Measurements from ENCODE around the gene G6PC2. TPM values are rescaled to one million over a fixed set of nuclear protein-coding genes. Genes with fewer than 3 reads are reported as not detected.
A peak's percentile ranks its signal among the peaks of the same experiment; 100 is the strongest.

Gene G6PC2
- total RNA-seq, 2 experiments from 2014 or later: not detected

- no peak overlapping the region for H3K4me3 Mint-ChIP-seq
- H3K36me3 Mint-ChIP-seq (ENCODE audit: low read depth): peaks cover 4% of the 10 kb centered on the region
- no peak for DNase-seq
- peaks cover 27% of the 10 kb centered on the region for H3K27me3 Mint-ChIP-seq
- H3K9me3 Mint-ChIP-seq: peaks cover 7% of the 10 kb centered on the region
- H3K4me1 Mint-ChIP-seq (ENCODE audit: low read depth): peaks cover 16% of the 10 kb centered on the region
- ChIA-PET CTCF (no interaction called here), POLR2A (interaction anchor here (0.6 kb wide), 1 partner anchor 491 kb away, joined by 4 read pairs; no protein-coding TSS in a partner anchor)
- no peak overlapping the region for H3K27ac Mint-ChIP-seq
- intact Hi-C loops (cut with micrococcal nuclease): no loop called here
- no peak for ATAC-seq
- no peak for TF ChIP-seq CTCF (IDR thresholded peaks at IDR 0.05)
Measured at GRCh38 chr2:168913495-168913894, 12.4 kb downstream of the G6PC2 start.

- Mint-ChIP-seq H3K27me3 (peaks cover 26% of the 10 kb centered on the region), H3K27ac (no peak overlapping the region), H3K4me1 (ENCODE audit: low read depth) (peaks cover 19% of the 10 kb centered on the region), H3K36me3 (ENCODE audit: low read depth) (peaks cover 4% of the 10 kb centered on the region), H3K4me3 (no peak overlapping the region), H3K9me3 (peaks cover 7% of the 10 kb centered on the region)
- DNase-seq (peak; percentile 9), ATAC-seq (peak; percentile 61)
- TF ChIP-seq CTCF (IDR thresholded peaks at IDR 0.05): no peak
- CTCF ChIA-PET: no interaction called here
- intact Hi-C loops (cut with micrococcal nuclease): no loop called here
- POLR2A ChIA-PET: no interaction called here
Measured at GRCh38 chr2:168915441-168916330, 14.6 kb downstream of the G6PC2 start.

- no peak overlapping the region for H3K4me3 Mint-ChIP-seq
- H3K4me1 Mint-ChIP-seq (ENCODE audit: low read depth): peaks cover 19% of the 10 kb centered on the region
- TF ChIP-seq CTCF (IDR thresholded peaks at IDR 0.05): no peak
- H3K36me3 Mint-ChIP-seq (ENCODE audit: low read depth): peaks cover 4% of the 10 kb centered on the region
- peaks cover 28% of the 10 kb centered on the region for H3K27me3 Mint-ChIP-seq
- no peak overlapping the region for H3K27ac Mint-ChIP-seq
- H3K9me3 Mint-ChIP-seq: peaks cover 7% of the 10 kb centered on the region
- no peak for DNase-seq
- ATAC-seq: no peak
- CTCF ChIA-PET: no interaction called here
- POLR2A ChIA-PET: no interaction called here
- intact Hi-C loops (cut with micrococcal nuclease): no loop called here
Measured at GRCh38 chr2:168916331-168916675, 15.2 kb downstream of the G6PC2 start.

GRCh38 chr2:168920504-168921157 lies 19.5 kb downstream of the G6PC2 start:
- CTCF ChIA-PET: interaction anchor here (0.7 to 5.2 kb wide), 14 partner anchors 9 to 574 kb away, joined by 3 to 29 read pairs (median 4); no protein-coding TSS in a partner anchor
- H3K27me3 Mint-ChIP-seq: peaks cover 12% of the 10 kb centered on the region

More at GRCh38 chr2:168920504-168921157, 19.5 kb downstream of the G6PC2 start:
- ATAC-seq (peak; percentile 34), DNase-seq (no peak)
- Mint-ChIP-seq H3K27ac (no peak overlapping the region), H3K4me3 (no peak overlapping the region), H3K9me3 (no peaks in the 10 kb centered on the region), H3K36me3 (ENCODE audit: low read depth) (peaks cover 2% of the 10 kb centered on the region), H3K4me1 (ENCODE audit: low read depth) (peaks cover 11% of the 10 kb centered on the region)
- peak; percentile 86 for TF ChIP-seq CTCF (IDR thresholded peaks at IDR 0.05)
- POLR2A ChIA-PET: no interaction called here
- intact Hi-C loops (cut with micrococcal nuclease): loop anchor here (2.0 to 5.0 kb wide), 2 partner anchors 148 to 574 kb away; no protein-coding TSS in a partner anchor

All from activated CD8-positive, alpha-beta T cell treated with anti-CD3 and anti-CD28 coated beads for 36 hours (primary cell).